Measurements from ENCODE around the gene ADAM22.

ADAM22 gene

GRCh38 chr7:88090240-88090639 is 156.2 kb downstream of the ADAM22 start:
- no peak for TF ChIP-seq CTCF (conservative IDR thresholded peaks at IDR 0.05; ENCODE audit: low read length)
- H3K4me3 ChIP-seq (ENCODE audit: low read length), result no peak overlapping the region
- no peak for DNase-seq (ENCODE audit: low read depth)

GRCh38 chr7:88090671-88091070 is 156.6 kb downstream of the ADAM22 start:
- TF ChIP-seq CTCF (conservative IDR thresholded peaks at IDR 0.05; ENCODE audit: low read length), result no peak
- DNase-seq (ENCODE audit: low read depth), result peak; percentile 3
- no peak overlapping the region for H3K4me3 ChIP-seq (ENCODE audit: low read length)

- H3K4me3 ChIP-seq (ENCODE audit: low read length), result no peak overlapping the region
- DNase-seq (ENCODE audit: low read depth), result no peak
- TF ChIP-seq CTCF (conservative IDR thresholded peaks at IDR 0.05; ENCODE audit: low read length), result no peak
Observed at GRCh38 chr7:88091988-88092675, 158.1 kb downstream of the ADAM22 start.

- no peak for DNase-seq (ENCODE audit: low read depth)
- TF ChIP-seq CTCF (conservative IDR thresholded peaks at IDR 0.05; ENCODE audit: low read length), result no peak
- H3K4me3 ChIP-seq (ENCODE audit: low read length), result no peak overlapping the region
Observed at GRCh38 chr7:88092676-88092999, 158.6 kb downstream of the ADAM22 start.

GRCh38 chr7:88101769-88102168 is 167.7 kb downstream of the ADAM22 start:
- DNase-seq (ENCODE audit: low read depth), result no peak
- no peak overlapping the region for H3K4me3 ChIP-seq (ENCODE audit: low read length)
- TF ChIP-seq CTCF (conservative IDR thresholded peaks at IDR 0.05; ENCODE audit: low read length), result no peak

- DNase-seq (ENCODE audit: low read depth), result no peak
- TF ChIP-seq CTCF (conservative IDR thresholded peaks at IDR 0.05; ENCODE audit: low read length), result no peak
- H3K4me3 ChIP-seq (ENCODE audit: low read length), result no peak overlapping the region
Observed at GRCh38 chr7:88102675-88103074, 168.6 kb downstream of the ADAM22 start.

- no peak for DNase-seq (ENCODE audit: low read depth)
- no peak for TF ChIP-seq CTCF (conservative IDR thresholded peaks at IDR 0.05; ENCODE audit: low read length)
- no peak overlapping the region for H3K4me3 ChIP-seq (ENCODE audit: low read length)
Observed at GRCh38 chr7:88104732-88105131, 170.7 kb downstream of the ADAM22 start.

Measured in AG10803 (cell line).